Skeletal muscle tissue (tissue), 4 donors: ENCODE results near the gene SPSB1. TPM values are rescaled to one million over a fixed set of nuclear protein-coding genes. Genes with fewer than 3 reads are reported as not detected.

Experiments
- H3K27ac ChIP-seq: one replicate; pipeline ENCODE4 v1.7.0; 2013; ENCODE audit warnings: mild to moderate bottlenecking, low read depth, low read length, inconsistent platforms
- H3K27me3 ChIP-seq, 3 donors: one replicate each; pipeline ENCODE4 v1.7.0; 2013; ENCODE audit warnings: low read length in 3 of 3; ENCODE audit not compliant: control insufficient read depth in 3 of 3, insufficient read depth in 3 of 3
- H3K36me3 ChIP-seq, 3 donors: one replicate each; pipeline ENCODE4 v1.7.0; 2013; ENCODE audit warnings: low read length in 3 of 3; ENCODE audit not compliant: control insufficient read depth in 3 of 3, insufficient read depth in 3 of 3
- H3K4me1 ChIP-seq, 3 donors: one replicate each; pipeline ENCODE4 v1.7.0; 2013; ENCODE audit warnings: low read length in 3 of 3, mild to moderate bottlenecking in 3 of 3; ENCODE audit not compliant: control insufficient read depth in 3 of 3, insufficient read depth in 3 of 3
- H3K4me3 ChIP-seq, 3 donors: one replicate each; pipeline ENCODE4 v1.7.0; 2013; ENCODE audit warnings: low read length in 3 of 3
- H3K9ac ChIP-seq, 3 donors: one replicate each; pipeline ENCODE4 v1.7.0; 2013; ENCODE audit warnings: low read length in 3 of 3, mild to moderate bottlenecking in 3 of 3, moderate library complexity in 2 of 3, low read depth in 1 of 3
- H3K9me3 ChIP-seq, 3 donors: one replicate each; pipeline ENCODE4 v1.7.0; 2013; ENCODE audit warnings: low read length in 3 of 3; ENCODE audit not compliant: control insufficient read depth in 3 of 3
- total RNA-seq: library from RNA; depleted of rRNA; stranded (reverse); fragments of >200 nt; gene quantifications from one replicate; pipeline ENCODE4 v1.2.3, GENCODE V29; 2014
- donor health status: Osteomylitis.

Gene SPSB1
- total RNA-seq, 1 donor from 2014 or later, result 6.3 TPM

DNA sequence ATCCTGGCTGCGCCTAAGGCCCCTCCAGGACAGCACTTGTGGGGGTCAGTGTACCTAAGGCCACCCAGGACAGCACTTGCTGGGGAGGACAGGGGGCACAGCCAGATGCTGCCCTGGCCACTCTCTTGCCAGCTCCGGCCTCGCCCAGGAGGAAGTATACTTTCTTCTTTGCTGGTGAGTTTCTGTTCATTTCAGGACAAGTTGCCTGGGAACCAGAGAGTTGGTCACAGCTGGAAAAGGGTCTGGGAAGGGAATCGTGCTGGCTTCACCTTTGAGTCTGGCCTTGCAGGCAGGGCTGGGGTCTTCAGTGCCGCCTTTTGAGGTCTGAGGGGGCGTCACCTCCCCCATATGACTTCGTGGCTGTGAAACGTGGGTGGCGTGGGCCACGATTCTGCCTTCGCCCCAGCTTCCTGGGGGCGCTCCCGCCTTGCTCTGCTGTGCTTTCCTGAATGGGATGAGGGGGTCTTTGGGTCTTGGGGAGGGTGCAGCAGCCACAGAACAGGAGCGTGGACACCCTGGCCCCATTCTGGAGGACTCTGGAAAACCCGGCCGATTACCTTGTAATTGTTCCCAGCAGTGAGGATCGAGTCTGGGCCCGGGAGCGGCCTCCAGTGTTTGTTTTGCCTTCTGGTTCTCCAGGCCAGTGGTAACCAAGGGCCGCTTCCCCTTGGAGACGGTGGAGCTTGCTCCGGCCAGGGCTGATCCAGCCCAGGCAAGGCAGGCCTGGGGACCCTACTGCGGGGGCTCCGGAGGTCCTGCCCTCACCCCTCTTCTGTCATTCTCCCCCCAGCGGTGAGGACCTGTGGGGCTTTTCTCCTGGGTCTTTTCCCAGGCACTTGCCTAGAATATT lies 45.9 kb downstream of the SPSB1 start:
- peaks cover 20 to 33% (median 27%) of the 10 kb centered on the region in 3 donors for H3K4me1 ChIP-seq
- H3K27ac ChIP-seq, result peak overlapping the region; percentile 70
- peak overlapping the region in 1 of 3 donors; percentile 40 for H3K9ac ChIP-seq
- H3K4me3 ChIP-seq, result no peak overlapping the region
- H3K27me3 ChIP-seq, result no peaks in the 10 kb centered on the region
- H3K36me3 ChIP-seq, result no peaks in the 10 kb centered on the region
- H3K9me3 ChIP-seq, result no peaks in the 10 kb centered on the region

DNA sequence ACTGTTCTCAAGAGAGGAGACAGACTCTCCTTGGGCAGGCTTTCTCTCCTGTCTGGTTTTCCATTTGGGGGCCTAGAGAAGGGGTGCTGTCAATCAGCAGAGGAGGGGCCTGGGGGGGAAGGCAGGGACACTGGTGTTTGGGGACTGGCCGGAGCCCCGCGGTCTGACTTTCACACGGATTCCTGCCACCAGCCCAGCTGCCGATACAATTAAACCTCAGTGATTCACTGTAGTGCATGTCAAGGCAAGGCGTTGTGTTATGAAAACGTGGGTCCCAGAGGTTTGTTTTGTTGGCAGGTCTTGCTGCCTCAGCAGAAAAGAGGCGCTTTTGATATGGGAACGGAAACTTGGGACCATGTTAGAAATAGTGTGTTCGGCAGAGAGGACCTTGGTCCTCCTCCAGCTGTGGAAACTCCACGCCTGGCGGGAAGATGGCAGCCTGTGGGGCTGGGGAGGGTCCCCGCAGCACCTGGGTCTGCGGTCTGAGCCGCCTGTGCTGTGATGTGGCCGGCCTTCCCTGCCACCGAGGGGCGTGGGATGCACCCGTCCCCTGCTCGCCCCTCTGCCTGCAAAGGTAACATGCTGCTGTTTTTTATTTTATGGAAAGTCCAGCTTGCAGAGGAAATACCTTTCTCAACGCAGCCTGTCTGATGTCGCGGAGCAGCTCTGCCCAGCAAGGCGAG lies 47.6 kb downstream of the SPSB1 start:
- Histone ChIP-seq H3K36me3 (no peaks in the 10 kb centered on the region), H3K27ac (peak overlapping the region; percentile 70), H3K9me3 (no peaks in the 10 kb centered on the region), H3K9ac (peak overlapping the region in 1 of 3 donors; percentile 33), H3K27me3 (no peaks in the 10 kb centered on the region), H3K4me1 (peaks cover 32 to 47% (median 39%) of the 10 kb centered on the region in 3 donors), H3K4me3 (no peak overlapping the region)

DNA sequence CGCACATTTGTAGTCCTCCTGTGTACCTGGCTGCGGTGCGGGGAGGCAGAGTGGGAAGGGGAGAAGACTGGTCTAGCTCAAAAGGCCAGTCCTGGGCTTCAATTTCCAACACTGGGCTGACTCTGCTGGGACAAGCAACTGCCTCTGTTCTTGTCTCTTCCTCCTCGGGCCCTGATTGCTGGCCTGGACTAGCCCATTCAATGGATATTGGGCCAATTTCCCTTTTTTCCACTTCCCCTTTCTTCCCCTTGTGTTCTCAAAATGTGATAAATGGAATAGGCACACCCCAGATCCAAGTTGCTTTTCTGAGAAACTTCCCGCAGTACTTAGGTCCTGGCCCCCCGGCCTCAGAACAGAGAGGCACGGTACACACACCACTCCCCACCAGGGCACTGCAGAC lies 48.2 kb downstream of the SPSB1 start:
- Histone ChIP-seq H3K4me3 (no peak overlapping the region), H3K27me3 (no peaks in the 10 kb centered on the region), H3K9ac (no peak overlapping the region), H3K36me3 (no peaks in the 10 kb centered on the region), H3K4me1 (peaks cover 32 to 48% (median 40%) of the 10 kb centered on the region in 3 donors), H3K9me3 (no peaks in the 10 kb centered on the region), H3K27ac (peak overlapping the region; percentile 70)

DNA sequence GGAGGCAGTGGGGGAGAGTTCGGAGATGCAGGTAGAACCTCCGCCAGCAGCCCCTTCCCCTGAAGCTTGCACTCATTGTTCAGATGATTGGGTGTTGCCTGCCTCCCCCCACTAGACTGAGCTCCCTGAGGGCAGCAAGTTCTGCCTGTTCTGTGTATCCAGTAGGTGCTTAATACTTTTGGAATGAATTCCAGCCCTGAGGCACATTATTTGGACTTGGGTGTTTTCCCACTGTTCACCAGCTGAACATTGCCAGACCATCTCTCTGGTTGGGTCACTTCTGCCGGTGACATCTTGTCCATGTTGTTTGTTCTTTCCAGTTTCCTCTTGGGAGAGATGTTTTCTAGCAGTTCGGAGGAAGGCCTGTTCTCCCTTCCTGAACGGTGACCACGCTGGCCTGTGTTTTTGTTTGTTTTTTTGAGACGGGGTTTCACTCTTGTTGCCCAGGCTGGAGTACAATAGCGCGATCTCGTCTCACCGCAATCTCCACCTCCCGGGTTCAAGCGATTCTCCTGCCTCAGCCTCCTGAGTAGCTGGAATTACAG lies 48.7 kb downstream of the SPSB1 start:
- peaks cover 32 to 48% (median 40%) of the 10 kb centered on the region in 3 donors for H3K4me1 ChIP-seq
- H3K4me3 ChIP-seq, result no peak overlapping the region
- no peaks in the 10 kb centered on the region for H3K36me3 ChIP-seq
- H3K27me3 ChIP-seq, result no peaks in the 10 kb centered on the region
- no peak overlapping the region for H3K9ac ChIP-seq
- H3K27ac ChIP-seq, result peak overlapping the region; percentile 70
- no peaks in the 10 kb centered on the region for H3K9me3 ChIP-seq

DNA sequence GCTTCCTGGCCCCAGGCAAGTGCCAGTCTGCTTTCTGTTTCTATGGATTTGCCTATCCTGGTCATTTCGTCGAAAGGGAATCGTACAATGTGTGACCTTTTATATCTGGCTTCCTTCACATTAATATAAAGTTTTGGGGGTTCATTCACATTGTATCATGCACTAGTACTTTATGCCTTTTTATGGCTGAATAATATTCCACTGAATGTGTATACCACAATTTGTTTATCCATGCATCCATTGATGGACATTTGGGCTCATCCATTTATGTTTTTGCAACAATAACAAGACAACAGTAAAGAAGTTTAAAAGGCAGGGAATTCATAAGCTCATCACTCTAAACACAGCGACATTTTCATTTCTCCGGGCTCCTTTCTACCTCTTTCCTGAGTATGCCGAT lies 50.6 kb downstream of the SPSB1 start:
- Histone ChIP-seq H3K9ac (no peak overlapping the region), H3K9me3 (no peaks in the 10 kb centered on the region), H3K27me3 (no peaks in the 10 kb centered on the region), H3K4me3 (no peak overlapping the region), H3K27ac (no peak overlapping the region), H3K4me1 (peaks cover 28 to 41% (median 35%) of the 10 kb centered on the region in 3 donors), H3K36me3 (no peaks in the 10 kb centered on the region)

DNA sequence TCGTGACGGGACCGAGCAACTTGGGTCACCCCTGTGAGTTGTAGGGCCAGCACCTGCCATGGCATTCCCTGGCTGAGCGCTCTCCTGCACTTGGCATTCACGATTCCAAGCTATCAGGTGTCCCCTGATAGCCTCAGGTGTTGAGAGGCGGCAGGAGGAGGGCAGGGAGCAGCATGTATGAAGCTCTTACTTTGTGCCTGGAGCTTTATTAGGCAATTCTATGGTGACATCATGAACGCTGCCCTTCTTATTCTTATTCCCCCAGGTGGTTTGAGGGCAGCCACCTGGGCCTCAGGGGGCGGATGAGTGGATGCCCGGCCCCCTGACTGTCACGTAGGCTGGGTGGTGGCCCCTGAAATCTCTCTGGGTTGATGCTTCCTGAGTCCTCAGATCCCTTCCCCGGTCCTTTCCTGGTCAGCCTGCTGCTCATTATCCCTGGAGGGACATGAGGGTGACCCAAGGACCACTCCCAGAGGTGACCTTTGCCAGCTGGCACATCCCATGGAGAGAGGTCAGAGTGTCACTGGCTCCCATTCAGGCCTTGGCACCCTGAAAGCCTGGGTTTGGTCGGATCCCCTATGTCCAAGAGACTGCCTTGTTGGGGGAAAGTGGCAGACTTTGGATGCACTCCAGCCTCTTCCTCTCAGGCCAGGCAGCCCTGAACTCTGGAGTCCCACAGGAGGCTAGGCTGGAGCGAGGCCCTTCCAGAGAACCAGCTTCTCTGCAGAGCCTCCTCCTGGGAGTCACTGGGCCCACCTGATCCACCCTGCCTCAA lies 51.9 kb downstream of the SPSB1 start:
- peak overlapping the region in 1 of 3 donors; percentile 16 for H3K9ac ChIP-seq
- no peaks in the 10 kb centered on the region for H3K36me3 ChIP-seq
- no peak overlapping the region for H3K27ac ChIP-seq
- H3K27me3 ChIP-seq, result no peaks in the 10 kb centered on the region
- H3K9me3 ChIP-seq, result no peaks in the 10 kb centered on the region
- H3K4me1 ChIP-seq, result peaks cover 27 to 36% (median 33%) of the 10 kb centered on the region in 3 donors
- no peak overlapping the region for H3K4me3 ChIP-seq

DNA sequence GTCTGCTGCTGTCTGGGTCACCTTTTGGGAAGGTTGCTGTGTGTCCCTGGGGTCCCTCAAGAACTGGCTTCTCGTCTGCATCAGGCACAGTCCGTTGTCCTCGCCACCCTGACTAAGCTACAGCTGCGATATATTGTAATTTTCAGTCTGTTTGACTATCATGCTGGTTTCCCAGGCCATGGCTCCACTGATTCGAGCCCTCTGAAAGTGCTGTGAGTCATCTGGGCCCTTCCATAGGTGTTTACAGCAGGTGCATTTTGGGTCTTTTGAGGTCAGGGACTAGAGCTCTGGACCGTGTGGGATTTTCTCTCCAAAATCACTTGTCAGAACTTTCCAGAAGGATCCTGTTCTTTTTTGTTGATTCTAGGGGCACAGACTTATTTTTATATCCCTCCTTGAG lies 52.8 kb downstream of the SPSB1 start:
- Histone ChIP-seq H3K4me1 (peaks cover 27 to 36% (median 36%) of the 10 kb centered on the region in 3 donors), H3K36me3 (no peaks in the 10 kb centered on the region), H3K9me3 (no peaks in the 10 kb centered on the region), H3K4me3 (no peak overlapping the region), H3K9ac (no peak overlapping the region), H3K27me3 (no peaks in the 10 kb centered on the region), H3K27ac (no peak overlapping the region)

DNA sequence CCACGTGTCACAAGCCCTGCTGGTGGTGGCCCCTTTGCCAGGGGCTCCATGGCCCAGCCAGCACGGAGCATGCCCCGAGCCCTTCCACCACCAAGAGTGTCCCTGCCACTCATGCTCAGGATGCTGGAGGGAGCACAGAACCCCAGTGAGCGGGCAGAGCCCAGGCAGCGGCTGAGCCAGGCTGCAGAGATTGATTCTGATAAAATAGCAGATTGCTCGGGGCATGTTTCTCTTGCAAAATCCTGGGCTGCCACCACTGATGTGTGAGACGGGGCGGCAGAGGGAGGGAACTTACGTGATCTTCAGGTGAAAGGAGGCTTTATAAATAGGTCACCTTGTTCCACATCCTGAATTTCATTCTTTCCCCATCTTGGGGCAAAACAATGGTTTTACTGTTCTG lies 53.2 kb downstream of the SPSB1 start:
- Histone ChIP-seq H3K9ac (no peak overlapping the region), H3K4me1 (peaks cover 25 to 33% (median 33%) of the 10 kb centered on the region in 3 donors), H3K27me3 (no peaks in the 10 kb centered on the region), H3K4me3 (no peak overlapping the region), H3K9me3 (no peaks in the 10 kb centered on the region), H3K36me3 (no peaks in the 10 kb centered on the region), H3K27ac (no peak overlapping the region)

DNA sequence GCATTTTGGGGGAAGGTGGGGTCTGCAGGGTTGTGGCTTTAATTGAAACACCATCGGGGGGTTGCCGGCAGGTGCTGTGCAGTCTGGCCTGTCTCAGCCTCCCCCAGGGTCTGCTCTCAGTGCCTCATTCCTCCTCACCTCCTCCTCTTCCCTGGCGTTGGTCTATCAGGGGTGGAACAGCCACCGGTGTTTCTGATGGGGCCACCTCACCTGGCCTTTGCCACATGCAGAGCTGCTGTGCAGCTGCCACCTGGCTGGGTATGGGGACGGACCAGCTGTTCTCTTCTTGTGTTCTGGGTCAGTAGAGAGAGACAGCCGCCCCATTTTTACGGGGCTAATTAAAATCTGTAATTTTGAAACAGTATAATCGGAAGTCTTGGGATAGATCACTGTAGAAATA lies 53.9 kb downstream of the SPSB1 start:
- Histone ChIP-seq H3K27me3 (no peaks in the 10 kb centered on the region), H3K27ac (no peak overlapping the region), H3K4me1 (peaks cover 21 to 28% (median 28%) of the 10 kb centered on the region in 3 donors), H3K9me3 (no peaks in the 10 kb centered on the region), H3K36me3 (no peaks in the 10 kb centered on the region), H3K4me3 (no peak overlapping the region), H3K9ac (no peak overlapping the region)
